ENCODE data around the gene AKR1C1. TPM values are rescaled to one million over a fixed set of nuclear protein-coding genes. Genes with fewer than 3 reads are reported as not detected.
"Not testable (repeated sequence)": the region's sequence is repeated elsewhere in the genome, so short reads cannot be mapped to it uniquely, and the experiment has no call there.

AKR1C1 gene
- total and polyA plus RNA-seq, 5 experiments from 2014 or later: 0.14 to 3.4 (median 3.0) TPM; not detected in 2

- H3K27ac Mint-ChIP-seq, POLR2A ChIA-PET: not testable (repeated sequence)
These were observed 56.8 kb downstream of the AKR1C1 start for GRCh38 chr10:5019770-5020612.

GRCh38 chr10:5021624-5022290, 58.5 kb downstream of the AKR1C1 start:
- H3K27ac Mint-ChIP-seq, POLR2A ChIA-PET, H3K9me3 Mint-ChIP-seq, DNase-seq, H3K4me3 Mint-ChIP-seq, H3K36me3 Mint-ChIP-seq, ATAC-seq: not testable (repeated sequence)
- H3K27me3 Mint-ChIP-seq: peaks cover 0 to 12% (median 5%) of the 10 kb centered on the region in 5 donors
- peaks cover 0 to 14% (median 0%) of the 10 kb centered on the region in 4 donors for H3K4me1 Mint-ChIP-seq

More at GRCh38 chr10:5019770-5020612, 56.8 kb downstream of the AKR1C1 start:
- H3K9me3 Mint-ChIP-seq, DNase-seq, ATAC-seq, H3K4me1 Mint-ChIP-seq, H3K4me3 Mint-ChIP-seq, H3K36me3 Mint-ChIP-seq: not testable (repeated sequence)
- peaks cover 0 to 15% (median 0%) of the 10 kb centered on the region in 5 donors for H3K27me3 Mint-ChIP-seq

GRCh38 chr10:5023177-5023805, 60.1 kb downstream of the AKR1C1 start:
- Mint-ChIP-seq H3K9me3 (peaks cover 0 to 12% (median 0%) of the 10 kb centered on the region in 9 donors), H3K27ac (no peak overlapping the region), H3K27me3 (peaks cover under 1 to 9% (median 5%) of the 10 kb centered on the region in 5 donors), H3K4me3 (no peak overlapping the region), H3K4me1 (peaks cover 0 to 14% (median 0%) of the 10 kb centered on the region in 4 donors), H3K36me3 (no peaks in the 10 kb centered on the region)
- POLR2A ChIA-PET: no interaction called here
- DNase-seq (no peak), ATAC-seq (no peak)

- peaks cover 5 to 26% (median 8%) of the 10 kb centered on the region in 9 donors for H3K9me3 Mint-ChIP-seq
- DNase-seq, H3K4me3 Mint-ChIP-seq, H3K27me3 Mint-ChIP-seq, ATAC-seq, POLR2A ChIA-PET, H3K36me3 Mint-ChIP-seq, H3K27ac Mint-ChIP-seq: not testable (repeated sequence)
- peaks cover 0 to 14% (median 0%) of the 10 kb centered on the region in 4 donors for H3K4me1 Mint-ChIP-seq
These were observed 62.3 kb downstream of the AKR1C1 start for GRCh38 chr10:5025461-5025881.

GRCh38 chr10:5030989-5031388, 67.8 kb downstream of the AKR1C1 start:
- peaks cover 0 to 38% (median 11%) of the 10 kb centered on the region in 3 donors for H3K36me3 Mint-ChIP-seq
- POLR2A ChIA-PET: no interaction called here
- no peak overlapping the region for H3K27ac Mint-ChIP-seq
- peaks cover 11 to 61% (median 37%) of the 10 kb centered on the region in 9 donors for H3K9me3 Mint-ChIP-seq
- peaks cover 1 to 8% (median 4%) of the 10 kb centered on the region in 5 donors for H3K27me3 Mint-ChIP-seq
- ATAC-seq (no peak), DNase-seq (no peak)
- H3K4me3 Mint-ChIP-seq: no peak overlapping the region
- H3K4me1 Mint-ChIP-seq: peaks cover 0 to under 1% (median 0%) of the 10 kb centered on the region in 4 donors

- DNase-seq, POLR2A ChIA-PET, H3K27me3 Mint-ChIP-seq, ATAC-seq, H3K4me1 Mint-ChIP-seq, H3K4me3 Mint-ChIP-seq, H3K27ac Mint-ChIP-seq: not testable (repeated sequence)
- Mint-ChIP-seq H3K36me3 (peaks cover 0 to 38% (median 11%) of the 10 kb centered on the region in 3 donors), H3K9me3 (peaks cover 11 to 66% (median 38%) of the 10 kb centered on the region in 9 donors)
These were observed 68.4 kb downstream of the AKR1C1 start for GRCh38 chr10:5031588-5031987.

GRCh38 chr10:5032444-5032843, 69.2 kb downstream of the AKR1C1 start:
- peaks cover 11 to 66% (median 38%) of the 10 kb centered on the region in 9 donors for H3K9me3 Mint-ChIP-seq

More at GRCh38 chr10:5032444-5032843, 69.2 kb downstream of the AKR1C1 start:
- POLR2A ChIA-PET, ATAC-seq, H3K4me1 Mint-ChIP-seq, H3K27ac Mint-ChIP-seq, H3K4me3 Mint-ChIP-seq, DNase-seq: not testable (repeated sequence)
- Mint-ChIP-seq H3K36me3 (peaks cover 0 to 38% (median 11%) of the 10 kb centered on the region in 3 donors), H3K27me3 (peaks cover 0 to 12% (median 3%) of the 10 kb centered on the region in 5 donors)

Other genes starting within 250 kb of the AKR1C1 start
- gene AKR1E2, start 137.2 kb upstream of the AKR1C1 start, total RNA-seq: 10 to 100 TPM; 12.7 to 14.4 TPM
- 1 to 10 TPM in 1 of 3 donors, under 1 TPM in 1, not detected in 1; 0.67 to 1.6 TPM for gene AKR1E2, start 137.2 kb upstream of the AKR1C1 start, polyA plus RNA-seq
- not detected for gene AKR1C2, start 40.4 kb downstream of the AKR1C1 start, total RNA-seq
- gene AKR1C2, start 40.4 kb downstream of the AKR1C1 start, polyA plus RNA-seq: not detected
- 10 to 100 TPM; 14.6 to 14.7 TPM for gene AKR1C3, start 131.0 kb downstream of the AKR1C1 start, total RNA-seq
- gene AKR1C3, start 131.0 kb downstream of the AKR1C1 start, polyA plus RNA-seq: 1 to 10 TPM in 1 of 3 donors, under 1 TPM in 2; 0.67 to 5.9 (median 0.91) TPM
- gene AKR1C8, start 221.7 kb downstream of the AKR1C1 start, total RNA-seq: 1 to 10 TPM; 1.1 to 1.3 TPM
- gene AKR1C8, start 221.7 kb downstream of the AKR1C1 start, polyA plus RNA-seq: not detected
- gene AKR1C4, start 233.4 kb downstream of the AKR1C1 start, total RNA-seq: not detected
- gene AKR1C4, start 233.4 kb downstream of the AKR1C1 start, polyA plus RNA-seq: not detected

All from naive thymus-derived CD8-positive, alpha-beta T cell (primary cell).